CMK (cell line): ENCODE measurements around the gene WDR1.

ENCODE experiments used
- DNase-seq: peaks from one replicate; pipeline ENCODE4 v3.0.0-alpha.2; 2010; ENCODE audit warnings: low read depth

WDR1 gene

GRCh38 chr4:10116569-10117358, at the start of gene WDR1:
TSS of gene WDR1 (minus strand) at chr4:10116799. CDS start at chr4:10116666, 133 bp downstream.
- peak; percentile 87 for DNase-seq

- DNase-seq: no peak
Measured at GRCh38 chr4:10164877-10165283, 48.3 kb upstream of the WDR1 start.

GRCh38 chr4:10163296-10163695, 46.7 kb upstream of the WDR1 start:
- no peak for DNase-seq

- no peak for DNase-seq
Measured at GRCh38 chr4:10162341-10163000, 45.9 kb upstream of the WDR1 start.

DNA sequence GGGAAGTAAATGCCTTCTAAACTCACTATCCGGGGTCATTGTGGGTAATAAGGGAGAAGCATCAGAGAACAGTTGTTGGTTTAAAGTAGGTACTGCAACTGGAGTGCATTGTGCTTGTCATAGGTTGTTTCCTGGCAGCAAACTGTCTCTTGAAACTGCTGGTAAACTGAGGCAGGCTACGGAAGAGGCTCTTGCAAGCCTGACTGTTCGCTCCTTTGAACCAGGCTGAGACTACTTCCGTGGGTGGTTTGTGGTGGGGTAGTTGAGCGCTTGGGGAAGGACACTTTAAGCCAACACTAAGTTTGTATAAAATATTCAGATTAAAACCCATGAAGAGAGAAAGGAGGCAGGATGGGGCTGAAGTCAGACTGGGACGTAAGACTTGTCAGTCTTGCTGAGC, 45.2 kb upstream of the WDR1 start:
- no peak for DNase-seq

GRCh38 chr4:10161146-10161545, 44.5 kb upstream of the WDR1 start:
- DNase-seq: no peak

DNA sequence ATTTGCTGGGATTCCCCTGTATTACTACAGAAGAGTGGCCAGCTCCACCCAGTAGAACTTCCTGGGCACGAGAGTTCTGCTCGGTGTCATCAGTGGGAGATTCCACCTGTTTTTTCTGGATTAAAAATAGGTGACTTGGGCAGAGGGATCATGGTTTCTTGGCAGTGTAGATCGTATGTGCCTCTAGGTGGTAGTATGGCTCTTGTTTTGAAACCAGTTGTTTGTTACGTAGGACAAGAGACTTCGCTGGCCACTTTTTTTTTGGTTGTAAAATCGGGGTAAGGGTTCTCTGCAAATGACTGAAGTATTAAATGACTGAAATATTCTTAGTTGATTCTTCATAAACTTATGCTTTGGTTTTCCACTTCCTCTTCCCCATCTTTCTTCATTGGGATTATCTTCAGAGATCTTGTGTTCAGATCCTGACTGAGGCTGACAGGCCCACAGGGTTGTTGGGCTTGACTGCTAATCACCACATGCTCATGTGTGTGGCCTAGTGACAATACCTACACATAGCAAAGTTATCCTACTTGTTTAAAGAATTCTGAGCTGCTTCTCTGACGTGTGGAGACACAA, 43.8 kb upstream of the WDR1 start:
- DNase-seq: no peak

GRCh38 chr4:10159671-10160070, 43.1 kb upstream of the WDR1 start:
- DNase-seq: no peak

DNA sequence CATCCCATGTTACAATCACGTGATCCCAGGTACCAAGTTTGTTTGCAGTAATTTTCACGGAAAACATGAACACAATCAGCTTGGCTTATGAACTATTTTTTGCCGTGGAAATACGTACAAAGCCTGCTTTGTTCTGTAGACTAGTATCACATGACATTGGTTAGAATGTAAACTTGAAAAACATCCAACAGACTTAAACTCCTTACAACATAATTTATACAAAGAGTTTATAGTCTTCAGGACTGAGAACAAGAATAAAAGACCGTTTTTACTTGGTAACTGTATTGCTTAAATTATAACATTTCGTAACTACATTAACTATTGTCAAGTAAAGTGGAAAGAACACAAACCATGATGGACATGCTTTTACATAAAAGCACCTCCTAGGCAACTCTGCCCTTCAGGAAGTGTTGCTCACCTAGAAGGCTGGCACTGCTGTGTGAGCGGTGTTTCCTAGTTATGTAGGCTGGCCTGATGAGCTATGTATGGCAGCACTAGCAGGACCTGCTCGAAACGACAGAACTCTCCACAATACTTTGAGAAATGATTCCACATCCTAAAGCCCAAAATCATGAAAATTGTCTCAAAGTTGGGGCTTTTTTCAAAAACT, 41.8 kb upstream of the WDR1 start:
- no peak for DNase-seq

DNA sequence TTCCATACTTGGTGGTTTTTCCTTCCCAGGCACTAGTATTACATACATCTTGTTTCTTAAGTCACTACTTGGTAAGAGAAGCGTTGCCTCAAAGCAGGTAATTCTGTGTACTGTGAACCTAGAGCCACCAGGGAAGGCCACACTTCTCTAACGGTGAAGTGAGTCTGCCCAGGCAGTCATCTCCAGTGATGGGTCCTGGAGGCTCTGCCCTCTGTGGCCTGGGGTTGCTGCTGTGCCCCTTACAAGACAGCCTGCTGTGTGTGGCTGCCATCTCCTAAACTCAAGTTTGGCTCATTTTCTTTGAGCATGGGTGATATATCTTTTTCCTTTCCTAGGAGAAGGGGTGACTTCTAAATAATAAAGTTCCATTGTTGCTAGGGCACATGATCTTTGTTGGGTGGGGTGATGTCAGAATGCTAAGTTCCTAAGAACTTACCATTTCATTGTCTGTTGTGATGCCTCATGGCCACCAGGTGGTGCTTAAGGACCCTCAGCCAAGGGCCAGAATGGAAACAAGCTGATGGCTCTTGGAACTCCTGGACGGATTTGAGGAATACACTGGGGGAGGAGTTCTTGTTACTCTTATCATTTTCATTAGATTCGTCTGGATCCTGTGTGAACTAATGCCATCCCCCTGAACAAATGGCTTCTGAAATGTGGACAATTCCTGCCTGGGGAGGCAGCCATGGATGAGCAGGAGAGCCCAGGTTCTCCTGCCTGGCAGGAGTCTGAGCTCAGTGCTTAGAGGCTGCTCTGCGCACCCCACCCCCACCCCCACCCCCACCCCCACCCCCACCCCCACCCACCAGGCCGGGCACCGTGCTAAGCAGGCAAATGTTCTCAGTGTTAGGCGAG, 41.1 kb upstream of the WDR1 start:
- DNase-seq: no peak

DNA sequence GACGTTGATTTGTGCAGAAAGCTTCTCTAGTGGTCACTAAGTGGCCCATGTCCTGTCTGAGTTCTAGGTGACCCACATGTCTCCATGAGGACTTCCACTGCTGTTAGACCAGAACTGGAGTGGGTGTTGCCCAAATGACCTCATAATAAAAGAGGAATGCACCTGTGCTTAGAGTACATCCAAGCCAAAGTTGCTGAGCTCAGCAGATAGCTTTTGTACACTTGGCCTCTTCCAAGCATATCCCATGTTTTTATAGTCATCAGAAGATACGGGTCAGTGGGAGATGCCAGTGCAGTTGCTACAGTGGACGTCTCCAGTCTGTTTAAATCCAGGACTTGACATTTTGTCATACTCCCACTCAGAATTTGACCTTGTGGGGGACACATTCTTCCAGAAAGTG, 37.6 kb upstream of the WDR1 start:
- DNase-seq: no peak

- no peak for DNase-seq
Measured at GRCh38 chr4:10153161-10153560, 36.6 kb upstream of the WDR1 start.

DNA sequence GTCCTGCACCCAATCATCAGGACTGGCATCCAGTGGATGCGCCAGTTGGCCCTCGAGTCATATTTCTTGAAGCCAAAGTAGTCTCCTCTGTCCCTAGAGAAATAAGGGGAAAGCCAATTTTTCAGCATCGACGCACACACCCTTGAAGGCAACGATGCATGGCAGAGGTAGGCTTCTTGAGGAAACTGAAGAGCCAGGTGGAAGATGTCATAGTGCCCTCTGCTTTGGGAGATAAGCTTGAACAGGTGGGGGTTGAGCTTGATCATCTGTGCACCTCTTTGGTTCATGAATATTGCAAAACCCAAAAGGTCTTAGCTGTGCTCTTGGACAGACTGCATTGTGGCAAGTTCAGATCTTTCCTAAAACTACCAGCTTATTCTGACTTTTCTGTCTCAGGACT, 34.6 kb upstream of the WDR1 start:
- no peak for DNase-seq

- DNase-seq: no peak
Measured at GRCh38 chr4:10144966-10145365, 28.4 kb upstream of the WDR1 start.

GRCh38 chr4:10144479-10144878, 27.9 kb upstream of the WDR1 start:
- DNase-seq: no peak

DNA sequence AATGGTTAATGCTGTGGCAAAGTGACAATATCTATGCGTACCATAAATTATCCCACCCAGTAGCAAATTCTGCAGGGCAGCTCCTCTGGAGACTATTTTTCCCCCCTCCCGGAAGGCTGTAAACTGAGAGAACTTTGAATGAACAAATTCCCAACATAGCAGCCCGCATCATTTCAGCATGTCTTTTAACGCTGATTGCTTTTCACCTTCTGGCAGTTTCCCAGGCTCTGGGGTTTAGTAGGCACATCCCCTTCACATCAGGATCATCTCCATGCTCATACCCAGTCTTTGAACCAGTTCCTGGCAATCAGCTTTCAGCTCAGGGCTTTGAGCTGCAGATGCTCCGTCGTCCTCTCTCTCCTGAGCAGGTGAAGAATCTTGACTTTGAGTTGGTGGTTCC, 26.6 kb upstream of the WDR1 start:
- no peak for DNase-seq

- DNase-seq: no peak
Measured at GRCh38 chr4:10140866-10141759, 24.5 kb upstream of the WDR1 start.

GRCh38 chr4:10139518-10139917, 22.9 kb upstream of the WDR1 start:
- no peak for DNase-seq

DNA sequence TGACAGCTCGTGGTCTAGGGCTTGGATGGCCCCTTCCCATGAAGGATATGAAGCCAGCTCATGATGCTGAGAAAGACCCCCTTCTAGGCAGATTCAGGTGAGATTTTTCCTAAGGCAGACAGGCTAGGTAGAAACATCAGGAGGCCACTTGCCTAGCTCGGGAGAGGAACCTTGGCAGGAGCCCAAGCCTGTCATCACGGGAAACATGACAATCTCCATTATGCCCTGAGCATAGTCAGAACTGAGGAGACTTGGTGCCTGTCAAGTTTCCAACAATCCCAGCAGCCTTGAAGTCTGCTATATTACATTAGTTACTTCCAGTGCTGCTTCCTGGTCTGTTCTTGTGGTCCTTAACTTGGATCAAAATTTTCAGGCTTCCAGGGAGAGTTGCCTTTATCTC, 18.7 kb upstream of the WDR1 start:
- DNase-seq: no peak

DNA sequence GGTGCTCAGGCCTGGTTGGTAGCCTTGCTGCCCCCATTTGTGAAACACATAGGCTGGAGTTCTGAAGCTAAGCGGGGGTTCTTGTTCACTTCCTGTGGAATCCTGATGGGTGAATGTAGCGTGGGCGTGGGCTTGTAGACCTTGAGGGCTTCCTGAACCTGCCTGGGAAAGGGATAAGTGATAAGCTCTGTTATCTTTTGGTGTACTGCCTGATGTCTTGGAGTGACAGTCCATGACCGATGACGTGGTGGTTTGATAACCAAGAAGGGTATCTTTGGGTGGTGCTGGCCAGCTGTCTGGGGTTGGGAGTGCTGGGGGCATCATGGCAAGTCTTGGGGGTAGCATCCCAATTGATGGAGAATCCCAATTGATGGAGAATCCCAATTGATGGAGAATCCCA, 17.5 kb upstream of the WDR1 start:
- DNase-seq: peak; percentile 72

DNA sequence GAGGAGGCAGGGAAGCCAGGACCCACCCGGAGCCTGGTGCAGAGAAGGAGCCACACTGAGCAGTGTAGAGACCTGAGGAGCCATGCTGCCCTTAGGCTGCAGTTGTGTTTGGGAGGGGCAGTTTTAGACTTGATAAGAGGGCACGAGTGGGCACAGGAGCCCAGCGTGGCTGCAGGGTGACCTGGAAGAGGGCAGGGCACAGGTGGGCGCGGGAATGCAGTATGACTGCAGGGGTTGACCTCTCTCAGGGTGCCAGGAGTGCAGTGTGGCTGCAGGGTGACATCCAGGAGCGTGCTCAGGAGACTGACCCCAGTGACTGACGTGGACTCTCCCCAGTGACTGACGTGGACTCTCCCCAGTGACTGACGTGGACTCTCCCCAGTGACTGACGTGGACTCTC, 14.6 kb upstream of the WDR1 start:
- DNase-seq: no peak
